ENCODE results near the gene HNRNPM.

The HNRNPM gene

GRCh38 chr19:8485561-8486371, 41.0 kb downstream of the HNRNPM start:
- peaks cover 86% of the 10 kb centered on the region for H4K20me1 ChIP-seq (ENCODE audit: insufficient read depth, low read length)
- no peaks in the 10 kb centered on the region for H3K4me1 ChIP-seq (ENCODE audit: insufficient read depth, low read length)
- no peak overlapping the region for H2AFZ ChIP-seq (ENCODE audit: low read depth, low read length)
- DNase-seq (no peak), ATAC-seq (ENCODE audit: insufficient read depth, low read depth) (no peak)
- peaks cover 44% of the 10 kb centered on the region for H3K79me2 ChIP-seq (ENCODE audit: insufficient read depth, low read length)
- H3K27ac ChIP-seq (ENCODE audit: low read length): no peak overlapping the region
- H3K9ac ChIP-seq (ENCODE audit: low read depth, low read length): no peak overlapping the region
- no peaks in the 10 kb centered on the region for H3K27me3 ChIP-seq (ENCODE audit: insufficient read depth, low read length, poor library complexity)
- TF ChIP-seq CTCF (IDR thresholded peaks at IDR 0.05; ENCODE audit: borderline replicate concordance, extremely low read depth, low read length, poor library complexity, severe bottlenecking) (no peak), EZH2 (IDR thresholded peaks at IDR 0.05; ENCODE audit: borderline replicate concordance, low read depth, low read length, severe bottlenecking) (no peak)
- H3K4me3 ChIP-seq (ENCODE audit: low read depth in 1 of 2, low read length in 2 of 2): no peak overlapping the region
- H3K4me2 ChIP-seq (ENCODE audit: insufficient read depth, low read length): no peak overlapping the region
- H3K36me3 ChIP-seq (ENCODE audit: insufficient read depth, low read length): peaks cover 92% of the 10 kb centered on the region
- H3K9me3 ChIP-seq (ENCODE audit: insufficient read depth, low read length, severe bottlenecking): no peaks in the 10 kb centered on the region

- peaks cover 35% of the 10 kb centered on the region for H3K79me2 ChIP-seq (ENCODE audit: insufficient read depth, low read length)
- H3K27ac ChIP-seq (ENCODE audit: low read length): no peak overlapping the region
- no peaks in the 10 kb centered on the region for H3K4me1 ChIP-seq (ENCODE audit: insufficient read depth, low read length)
- no peak overlapping the region for H3K4me2 ChIP-seq (ENCODE audit: insufficient read depth, low read length)
- no peak for DNase-seq
- H2AFZ ChIP-seq (ENCODE audit: low read depth, low read length): no peak overlapping the region
- H3K9me3 ChIP-seq (ENCODE audit: insufficient read depth, low read length, severe bottlenecking): no peaks in the 10 kb centered on the region
- TF ChIP-seq CTCF (IDR thresholded peaks at IDR 0.05; ENCODE audit: borderline replicate concordance, extremely low read depth, low read length, poor library complexity, severe bottlenecking) (no peak), EZH2 (IDR thresholded peaks at IDR 0.05; ENCODE audit: borderline replicate concordance, low read depth, low read length, severe bottlenecking) (no peak)
- H3K36me3 ChIP-seq (ENCODE audit: insufficient read depth, low read length): peaks cover 83% of the 10 kb centered on the region
- H3K27me3 ChIP-seq (ENCODE audit: insufficient read depth, low read length, poor library complexity): no peaks in the 10 kb centered on the region
- H3K9ac ChIP-seq (ENCODE audit: low read depth, low read length): no peak overlapping the region
- no peak overlapping the region for H3K4me3 ChIP-seq (ENCODE audit: low read depth in 1 of 2, low read length in 2 of 2)
- no peak for ATAC-seq (ENCODE audit: insufficient read depth, low read depth)
- H4K20me1 ChIP-seq (ENCODE audit: insufficient read depth, low read length): peaks cover 77% of the 10 kb centered on the region
Measured at GRCh38 chr19:8486661-8487136, 41.9 kb downstream of the HNRNPM start.

- TF ChIP-seq CTCF (IDR thresholded peaks at IDR 0.05; ENCODE audit: borderline replicate concordance, extremely low read depth, low read length, poor library complexity, severe bottlenecking): peak; percentile 46
- no peak for TF ChIP-seq EZH2 (IDR thresholded peaks at IDR 0.05; ENCODE audit: borderline replicate concordance, low read depth, low read length, severe bottlenecking)
- H4K20me1 ChIP-seq (ENCODE audit: insufficient read depth, low read length): peaks cover 72% of the 10 kb centered on the region
- no peaks in the 10 kb centered on the region for H3K9me3 ChIP-seq (ENCODE audit: insufficient read depth, low read length, severe bottlenecking)
- no peak overlapping the region for H3K4me2 ChIP-seq (ENCODE audit: insufficient read depth, low read length)
- ATAC-seq (ENCODE audit: insufficient read depth, low read depth) (peak; percentile 88), DNase-seq (peak; percentile 64)
- H3K79me2 ChIP-seq (ENCODE audit: insufficient read depth, low read length): peaks cover 29% of the 10 kb centered on the region
- H3K36me3 ChIP-seq (ENCODE audit: insufficient read depth, low read length): peaks cover 79% of the 10 kb centered on the region
- H3K27me3 ChIP-seq (ENCODE audit: insufficient read depth, low read length, poor library complexity): no peaks in the 10 kb centered on the region
- H3K27ac ChIP-seq (ENCODE audit: low read length): no peak overlapping the region
- H3K4me3 ChIP-seq (ENCODE audit: low read depth in 1 of 2, low read length in 2 of 2): no peak overlapping the region
- no peaks in the 10 kb centered on the region for H3K4me1 ChIP-seq (ENCODE audit: insufficient read depth, low read length)
- no peak overlapping the region for H3K9ac ChIP-seq (ENCODE audit: low read depth, low read length)
- H2AFZ ChIP-seq (ENCODE audit: low read depth, low read length): no peak overlapping the region
Measured at GRCh38 chr19:8487137-8487851, 42.5 kb downstream of the HNRNPM start.
